Measurements from ENCODE around the gene LSM3.

GRCh38 chr3:14145236-14145635, 33.4 kb upstream of the LSM3 start:
- no peak for TF ChIP-seq CTCF (IDR thresholded peaks at IDR 0.05)
- no peak for TF ChIP-seq POLR2A (IDR thresholded peaks at IDR 0.05)
